DOHH2 (cell line): ENCODE results near the gene CCDC106.

Source experiments
- H3F3A ChIP-seq: fragments of 200-600 bp; sonication (generic), shearing (Covaris generic); 2 replicates; pipeline ENCODE4 v1.6.0; 2016; ENCODE audit warnings: antibody characterized with exemption, mild to moderate bottlenecking; ENCODE audit not compliant: control insufficient read depth, insufficient read depth
- H3K27ac ChIP-seq: fragments of 200-600 bp; sonication (generic); 2 replicates; pipeline ENCODE4 v1.5.1; 2014; ENCODE audit warnings: low read depth, mild to moderate bottlenecking, low read length, moderate library complexity
- H3K27me3 ChIP-seq: fragments of 200-600 bp; sonication (generic); 2 replicates; pipeline ENCODE4 v1.6.1; 2014; ENCODE audit warnings: mild to moderate bottlenecking, low read length, mixed read lengths; ENCODE audit not compliant: control insufficient read depth
- H3K36me3 ChIP-seq: fragments of 200-600 bp; sonication (generic); 2 replicates; pipeline ENCODE4 v1.6.1; 2014; ENCODE audit warnings: mild to moderate bottlenecking, low read length, moderate library complexity, mixed read lengths; ENCODE audit not compliant: control insufficient read depth
- H3K4me1 ChIP-seq: fragments of 200-600 bp; sonication (generic); 2 replicates; pipeline ENCODE4 v1.6.1; 2014; ENCODE audit warnings: mild to moderate bottlenecking, low read length, mixed read lengths; ENCODE audit not compliant: control insufficient read depth
- H3K4me2 ChIP-seq: fragments of 200-600 bp; sonication (generic); 2 replicates; pipeline ENCODE4 v1.6.0; 2014; ENCODE audit warnings: mild to moderate bottlenecking, low read length, moderate library complexity
- H3K4me3 ChIP-seq: fragments of 200-600 bp; sonication (generic); 2 replicates; pipeline ENCODE4 v1.5.1; 2014; ENCODE audit warnings: mild to moderate bottlenecking, low read length, mixed read lengths
- H3K79me2 ChIP-seq: fragments of 200-600 bp; sonication (generic); 2 replicates; pipeline ENCODE4 v1.6.1; 2014; ENCODE audit warnings: mild to moderate bottlenecking, low read length, mixed read lengths; ENCODE audit not compliant: control insufficient read depth
- H3K9me2 ChIP-seq: fragments of 200-600 bp; sonication (generic); replicated peaks from 2 replicates; pipeline ENCODE4 v1.6.1; 2014; ENCODE audit warnings: mild to moderate bottlenecking, low read length, mixed read lengths; ENCODE audit not compliant: control insufficient read depth
- H3K9me3 ChIP-seq: fragments of 200-600 bp; sonication (generic); 2 replicates; pipeline ENCODE4 v1.6.1; 2014; ENCODE audit warnings: antibody characterized with exemption, low read length, mixed read lengths; ENCODE audit not compliant: control insufficient read depth, insufficient read depth
- H4K20me1 ChIP-seq: fragments of 200-600 bp; sonication (generic); 2 replicates; pipeline ENCODE4 v1.6.0; 2014; ENCODE audit warnings: low read depth, mild to moderate bottlenecking, antibody characterized with exemption, low read length, moderate library complexity; ENCODE audit not compliant: control insufficient read depth, insufficient read depth
- CTCF ChIP-seq: fragments of 200-600 bp; sonication (generic); IDR thresholded peaks from one replicate; pipeline ENCODE4 v1.5.1; 2014; ENCODE audit warnings: antibody characterized with exemption, mild to moderate bottlenecking, low read depth, low read length; ENCODE audit not compliant: poor library complexity, severe bottlenecking
- EZH2phosphoT487 ChIP-seq: fragments of 200-600 bp; sonication (generic); IDR thresholded peaks from 2 replicates; pipeline ENCODE4 v1.6.1; 2017; ENCODE audit warnings: borderline replicate concordance, mild to moderate bottlenecking, antibody characterized with exemption, low read length, moderate library complexity, mixed read lengths

CCDC106 gene

GRCh38 chr19:55647732-55648584 lies at the start of gene CCDC106:
TSS of gene CCDC106 (plus strand) at chr19:55648212. CDS start at chr19:55649047, 835 bp downstream.
- H3K79me2 ChIP-seq = peaks cover 79% of the 10 kb centered on the region
- no peaks in the 10 kb centered on the region for H3K27me3 ChIP-seq
- H3K36me3 ChIP-seq = peaks cover 88% of the 10 kb centered on the region
- no peaks in the 10 kb centered on the region for H3K9me3 ChIP-seq
- H3K9me2 ChIP-seq = no peaks in the 10 kb centered on the region
- peak within 1 kb of the TSS; percentile 94 for H3K4me3 ChIP-seq
- peaks cover 25% of the 10 kb centered on the region for H3F3A ChIP-seq
- peak within 1 kb of the TSS; percentile 99 for H3K27ac ChIP-seq
- H3K4me2 ChIP-seq = peak within 1 kb of the TSS; percentile 87
- peaks cover 55% of the 10 kb centered on the region for H3K4me1 ChIP-seq
- TF ChIP-seq EZH2phosphoT487 (no peak), CTCF (no peak)
- no peaks in the 10 kb centered on the region for H4K20me1 ChIP-seq

GRCh38 chr19:55598719-55599467 lies 49.1 kb upstream of the CCDC106 start:
- Histone ChIP-seq H3K4me2 (peak overlapping the region; percentile 84), H3K27me3 (no peaks in the 10 kb centered on the region)

GRCh38 chr19:55599468-55599841 lies 48.6 kb upstream of the CCDC106 start, which contains the start of gene FIZ1:
TSS of gene FIZ1 (minus strand) at chr19:55599517. CDS start at chr19:55597865, 1,652 bp downstream.
- peaks cover 13% of the 10 kb centered on the region for H3F3A ChIP-seq
- H3K79me2 ChIP-seq = peaks cover 9% of the 10 kb centered on the region
- H3K36me3 ChIP-seq = peaks cover 33% of the 10 kb centered on the region
- H3K9me3 ChIP-seq = no peaks in the 10 kb centered on the region
- no peaks in the 10 kb centered on the region for H3K9me2 ChIP-seq
- peak within 1 kb of the TSS; percentile 84 for H3K4me2 ChIP-seq
- peak within 1 kb of the TSS; percentile 88 for H3K27ac ChIP-seq
- no peaks in the 10 kb centered on the region for H4K20me1 ChIP-seq
- TF ChIP-seq CTCF (no peak), EZH2phosphoT487 (no peak)
- no peaks in the 10 kb centered on the region for H3K27me3 ChIP-seq
- H3K4me3 ChIP-seq = peak within 1 kb of the TSS; percentile 84
- peaks cover 33% of the 10 kb centered on the region for H3K4me1 ChIP-seq

More at GRCh38 chr19:55598719-55599467, 49.1 kb upstream of the CCDC106 start:
- Histone ChIP-seq H3K79me2 (peaks cover 9% of the 10 kb centered on the region), H3F3A (peaks cover 11% of the 10 kb centered on the region), H3K9me3 (no peaks in the 10 kb centered on the region), H3K36me3 (peaks cover 33% of the 10 kb centered on the region), H3K27ac (peak overlapping the region; percentile 88), H3K4me3 (peak overlapping the region; percentile 84), H3K4me1 (peaks cover 28% of the 10 kb centered on the region), H3K9me2 (no peaks in the 10 kb centered on the region), H4K20me1 (no peaks in the 10 kb centered on the region)
- TF ChIP-seq CTCF (no peak), EZH2phosphoT487 (no peak)
